ENCODE measurements around the gene EIF4A3.
A peak's percentile ranks its signal among the peaks of the same experiment; 100 is the strongest.

Gene EIF4A3

GRCh38 chr17:80147035-80147822 lies at the start of gene EIF4A3:
Gene EIF4A3 (minus strand): TSS chr17:80147128. CDS start chr17:80146961, 167 bp downstream.
- peak; percentile 99 for DNase-seq

DNA sequence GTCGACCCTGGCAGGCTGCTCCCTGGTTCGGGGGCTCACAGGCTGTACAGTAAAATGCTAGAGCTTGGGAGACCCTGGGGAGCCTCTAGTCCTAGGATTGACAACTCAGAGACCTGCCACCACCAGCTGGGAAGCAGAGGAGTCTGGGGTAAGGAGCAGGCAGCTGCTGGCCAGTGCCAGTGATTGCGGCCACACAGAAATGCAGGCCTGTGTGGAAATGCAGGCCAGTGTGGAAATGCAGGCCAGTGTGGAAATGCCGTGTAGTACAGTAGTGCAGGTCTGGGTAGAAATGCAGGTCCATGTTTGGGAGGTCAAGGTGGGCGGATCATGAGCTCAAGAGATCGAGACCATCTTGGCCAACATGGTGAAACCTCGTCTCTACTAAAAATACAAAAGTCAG lies 49.7 kb upstream of the EIF4A3 start:
- DNase-seq: no peak

GRCh38 chr17:80195671-80196529 lies 49.0 kb upstream of the EIF4A3 start:
- peak; percentile 50 for DNase-seq

DNA sequence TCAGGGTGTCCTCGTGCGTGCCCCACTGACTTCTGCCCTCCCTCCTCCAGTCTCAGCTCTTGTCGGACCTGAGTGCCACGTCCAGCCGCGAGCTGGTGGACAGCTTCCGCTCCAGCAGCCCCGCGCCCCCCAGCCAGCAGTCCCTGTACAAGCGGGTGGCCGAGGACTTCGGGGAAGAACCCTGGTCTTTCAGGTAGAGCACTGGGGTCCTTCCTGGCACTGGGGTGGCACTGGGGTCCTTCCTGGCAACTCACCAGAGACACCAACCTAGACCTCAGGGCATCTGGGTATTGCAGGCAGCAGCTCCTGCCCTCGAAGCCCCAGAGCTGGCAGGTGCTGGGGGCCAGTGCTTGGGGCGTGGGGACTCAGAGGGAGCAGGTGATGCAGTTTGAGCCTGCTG lies 48.2 kb upstream of the EIF4A3 start:
- no peak for DNase-seq

DNA sequence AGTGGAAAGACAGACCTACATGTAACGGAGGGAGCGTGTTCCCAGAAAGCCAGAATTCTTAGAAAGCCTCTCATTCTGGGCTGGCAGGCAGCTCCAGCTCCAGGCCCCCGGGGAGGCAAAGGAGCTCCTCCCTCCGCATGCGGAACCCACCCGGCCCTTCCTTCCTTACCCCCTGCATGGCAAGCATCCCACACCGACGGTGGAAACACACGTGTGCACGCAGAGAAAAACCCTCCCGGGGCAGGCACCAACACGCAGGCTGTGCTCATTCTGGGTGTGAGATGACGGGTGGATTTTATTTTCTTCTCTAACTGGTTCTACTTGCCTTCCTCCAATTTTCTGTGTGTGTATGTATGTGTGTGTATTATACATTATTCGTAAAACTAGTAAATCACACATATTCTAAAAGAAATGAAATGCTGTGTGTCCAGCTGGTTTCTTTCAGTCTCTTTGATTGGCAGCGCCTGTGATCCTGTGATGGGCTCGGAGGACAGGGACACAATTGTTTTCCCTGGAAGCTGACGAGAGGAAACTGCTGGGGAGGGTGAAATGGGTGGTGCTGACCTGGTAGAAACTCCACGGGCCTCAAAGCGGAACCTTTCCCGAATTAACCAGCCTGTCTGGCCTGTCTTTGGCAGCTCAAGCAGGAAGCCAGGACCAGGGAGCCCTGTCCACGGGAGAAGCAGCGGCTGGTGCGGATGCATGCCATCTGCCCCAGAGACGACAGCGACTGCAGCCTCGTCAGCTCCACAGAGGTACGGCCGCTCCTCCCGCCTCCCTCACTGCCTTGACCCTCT lies 45.1 kb upstream of the EIF4A3 start:
- no peak for DNase-seq

- DNase-seq: no peak
Measured at GRCh38 chr17:80191192-80191591, 44.3 kb upstream of the EIF4A3 start.

GRCh38 chr17:80190716-80191115 lies 43.8 kb upstream of the EIF4A3 start:
- DNase-seq: no peak

DNA sequence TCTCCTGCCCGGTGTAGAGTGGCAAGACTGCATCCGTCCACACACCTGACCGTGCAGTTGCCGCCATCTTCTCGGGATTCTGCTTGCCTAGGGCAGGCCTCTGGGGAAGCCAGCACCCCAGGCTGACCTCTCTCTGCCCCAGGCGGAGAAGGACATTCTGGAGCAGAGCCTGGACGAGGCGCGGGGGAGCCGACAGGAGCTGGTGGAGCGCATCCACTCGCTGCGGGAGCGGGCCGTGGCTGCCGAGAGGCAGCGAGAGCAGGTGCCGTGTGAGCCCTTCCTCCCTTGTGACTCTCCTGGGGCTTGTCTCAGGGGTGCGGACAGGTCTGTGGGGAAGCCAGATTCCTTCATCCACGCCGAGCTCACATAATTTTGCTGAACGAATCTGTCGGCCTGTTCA lies 42.7 kb upstream of the EIF4A3 start:
- DNase-seq: no peak

DNA sequence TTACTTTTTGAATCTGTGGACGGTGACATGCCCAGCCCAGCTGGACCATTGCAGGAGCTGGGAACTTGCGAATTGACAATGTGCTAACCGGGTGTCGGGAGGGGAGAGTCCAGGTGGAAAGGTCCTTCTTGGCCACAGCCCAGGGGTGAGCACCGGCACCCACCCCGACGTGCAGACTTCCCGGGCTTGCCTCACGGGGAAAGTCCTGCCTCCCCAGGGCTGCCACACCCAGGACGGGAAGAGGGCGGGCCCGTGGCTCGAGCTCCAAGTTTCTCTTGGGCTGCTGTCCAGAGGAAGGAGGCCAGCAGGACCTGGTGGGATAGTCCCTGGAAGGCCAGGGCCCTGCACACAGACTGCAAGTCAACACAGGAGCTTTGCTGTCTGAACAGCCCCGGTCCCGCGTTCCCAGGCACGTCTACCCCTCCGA lies 40.6 kb upstream of the EIF4A3 start:
- DNase-seq: no peak

DNA sequence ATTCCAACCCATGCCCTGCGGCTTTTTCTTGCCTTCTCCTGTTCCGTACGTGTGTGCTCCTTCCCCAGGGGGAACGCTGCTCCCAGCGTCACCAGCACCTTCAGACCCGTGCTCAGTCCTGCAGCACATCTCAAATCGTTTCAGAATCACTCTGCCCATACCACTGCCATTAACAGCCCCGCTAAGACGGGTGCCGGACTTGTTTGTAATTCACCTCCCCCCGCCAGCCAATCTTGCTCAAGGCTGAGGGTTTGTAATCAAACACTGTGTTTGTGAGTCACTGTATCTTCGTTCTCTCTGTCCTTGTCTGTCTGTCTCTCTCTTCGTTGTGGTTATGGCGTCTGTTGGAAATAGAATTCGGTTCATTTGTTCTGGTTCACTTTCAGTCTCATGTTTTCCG lies 40.2 kb upstream of the EIF4A3 start:
- DNase-seq: no peak

DNA sequence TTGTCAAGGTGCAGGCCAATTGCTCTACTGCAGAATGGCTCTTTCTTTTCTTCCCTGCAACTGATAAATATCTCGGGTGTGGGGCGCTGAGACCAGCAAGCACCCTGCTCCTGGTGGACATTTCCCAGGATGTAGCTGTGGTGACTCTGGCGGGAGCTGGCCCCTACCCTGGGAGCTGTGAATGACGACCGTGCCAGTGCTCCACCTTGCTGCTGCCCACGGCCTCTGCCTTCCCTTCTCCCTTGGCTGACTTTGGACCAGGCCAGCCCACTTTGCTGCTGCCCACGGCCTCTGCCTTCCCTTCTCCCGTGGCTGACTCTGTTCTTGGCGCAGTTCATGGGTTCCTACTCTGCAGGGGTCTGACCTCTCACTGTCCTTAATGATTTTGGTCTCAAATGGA lies 39.0 kb upstream of the EIF4A3 start:
- DNase-seq: no peak

GRCh38 chr17:80184423-80184714 lies 37.4 kb upstream of the EIF4A3 start:
- no peak for DNase-seq

DNA sequence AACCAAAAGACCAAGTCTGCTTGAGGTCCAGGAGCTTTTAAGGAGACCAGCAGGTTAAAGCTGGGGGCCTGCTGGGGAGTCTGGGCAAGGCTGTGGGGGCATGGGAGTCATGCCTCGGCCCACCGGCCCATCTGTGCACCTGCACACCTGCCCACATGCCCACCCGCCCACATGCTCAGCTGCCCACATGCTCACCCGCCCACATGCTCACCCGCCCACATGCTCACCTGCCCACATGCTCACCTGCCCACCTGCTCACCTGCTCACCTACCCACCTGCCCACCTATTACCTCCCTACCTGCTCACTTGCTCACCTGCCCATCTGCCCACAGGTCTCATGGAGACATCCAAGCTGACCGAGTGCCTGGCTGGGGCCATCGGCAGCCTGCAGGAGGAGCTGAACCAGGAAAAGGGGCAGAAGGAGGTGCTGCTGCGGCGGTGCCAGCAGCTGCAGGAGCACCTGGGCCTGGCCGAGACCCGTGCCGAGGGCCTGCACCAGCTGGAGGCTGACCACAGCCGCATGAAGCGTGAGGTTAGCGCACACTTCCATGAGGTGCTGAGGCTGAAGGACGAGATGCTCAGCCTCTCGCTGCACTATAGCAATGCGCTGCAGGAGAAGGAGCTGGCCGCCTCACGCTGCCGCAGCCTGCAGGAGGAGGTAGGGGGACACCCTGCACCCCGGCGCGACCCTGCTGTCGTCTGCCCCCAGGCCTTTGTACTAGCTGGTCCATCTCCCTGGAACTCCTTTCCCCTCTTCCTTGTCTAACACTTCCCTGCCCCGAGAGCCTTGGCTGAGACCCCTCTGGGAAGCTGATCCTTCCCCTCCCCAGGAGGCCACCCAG lies 36.9 kb upstream of the EIF4A3 start:
- no peak for DNase-seq

DNA sequence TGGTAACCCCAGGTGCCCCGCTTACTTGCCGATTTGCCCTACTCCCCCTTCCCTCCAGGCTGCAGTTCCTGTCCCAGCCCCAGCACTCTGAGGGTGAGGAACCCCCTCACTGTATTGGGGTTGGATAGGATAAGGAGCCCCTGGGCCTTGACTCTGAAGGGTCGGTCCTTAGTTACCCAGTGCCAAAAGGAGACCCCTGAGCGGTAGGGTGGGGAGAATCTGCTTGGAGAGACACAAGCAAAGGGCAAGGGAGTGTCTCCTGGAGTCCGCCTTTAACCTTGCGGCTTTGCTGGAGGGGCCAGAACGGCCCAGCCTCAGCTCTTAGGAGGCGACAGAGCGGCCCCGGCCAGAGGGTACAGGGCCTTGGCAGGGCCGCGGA lies 35.9 kb upstream of the EIF4A3 start:
- no peak for DNase-seq

- no peak for DNase-seq
Measured at GRCh38 chr17:80182118-80182844, 35.4 kb upstream of the EIF4A3 start.

GRCh38 chr17:80181431-80181830 lies 34.5 kb upstream of the EIF4A3 start:
- DNase-seq: no peak

GRCh38 chr17:80180192-80180591 lies 33.3 kb upstream of the EIF4A3 start:
- no peak for DNase-seq

DNA sequence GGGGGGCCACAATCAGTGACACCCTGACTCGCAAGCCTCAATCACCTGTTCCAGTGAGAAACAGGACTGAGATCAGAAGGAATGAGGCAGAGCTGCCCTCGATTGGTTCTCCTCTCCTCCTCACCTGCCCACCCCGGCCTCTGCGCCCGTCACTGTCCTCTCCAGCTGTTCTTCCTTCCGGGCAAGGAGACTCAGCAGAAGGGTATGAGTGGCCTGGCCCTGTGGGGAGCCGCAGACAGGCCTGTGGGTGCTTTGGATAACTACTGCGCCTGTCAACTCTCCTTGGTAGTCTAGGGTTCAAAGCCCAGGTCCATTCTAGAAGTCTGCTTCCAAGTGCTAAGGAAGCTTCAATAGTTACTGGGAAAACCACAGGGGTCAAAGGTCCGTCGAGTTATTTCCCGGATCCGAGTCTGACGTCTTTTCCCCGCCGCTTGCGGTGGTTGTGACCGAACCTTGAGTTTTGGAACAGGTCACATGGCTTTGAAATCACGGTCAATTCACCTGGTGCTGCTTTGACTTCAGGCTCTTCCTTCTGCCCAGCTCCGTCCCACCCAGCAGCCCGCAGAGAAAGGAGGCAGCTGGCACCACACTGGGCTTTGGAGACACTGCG lies 31.2 kb upstream of the EIF4A3 start:
- DNase-seq: no peak

- DNase-seq: no peak
Measured at GRCh38 chr17:80176757-80177156, 29.8 kb upstream of the EIF4A3 start.

DNA sequence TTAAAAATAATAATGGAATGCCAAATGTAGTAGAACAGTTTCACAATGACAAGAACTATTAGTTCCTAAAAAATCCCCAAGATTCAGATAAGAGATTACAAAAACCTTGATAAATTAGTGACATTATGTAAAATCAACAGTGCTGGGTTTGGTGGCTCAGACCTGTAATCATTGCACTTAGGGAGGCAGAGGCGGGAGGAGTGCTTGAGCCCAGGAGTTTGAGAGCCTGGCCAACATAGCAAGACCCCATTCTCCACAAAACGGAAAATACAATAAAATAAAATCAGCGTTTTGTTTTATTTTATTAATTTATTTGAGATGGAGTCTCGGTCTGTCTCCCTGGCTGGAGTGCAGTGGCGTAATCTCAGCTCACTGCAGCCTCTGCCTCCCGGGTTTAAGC lies 27.0 kb upstream of the EIF4A3 start:
- no peak for DNase-seq

DNA sequence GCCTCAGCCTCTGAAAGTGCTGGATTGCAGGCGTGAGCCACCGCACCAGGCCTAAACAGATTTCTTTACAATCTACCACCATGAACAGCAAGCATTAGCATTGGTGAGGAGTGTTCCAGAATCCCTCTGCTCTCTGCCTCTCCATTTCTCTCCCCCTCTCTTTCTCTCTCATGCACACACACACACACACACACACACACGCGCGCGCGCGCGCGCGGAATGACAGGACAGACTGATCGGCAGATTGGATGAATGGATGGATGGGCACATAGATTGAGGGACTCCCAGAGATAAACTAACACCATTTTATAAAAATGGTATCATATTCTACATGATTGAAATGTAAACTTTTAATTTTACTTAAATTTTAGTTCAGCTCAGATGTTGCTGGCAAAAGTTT lies 26.2 kb upstream of the EIF4A3 start:
- DNase-seq: no peak

- DNase-seq: no peak
Measured at GRCh38 chr17:80171681-80172080, 24.8 kb upstream of the EIF4A3 start.

All from activated CD4-positive, alpha-beta T cell treated with anti-CD3 and anti-CD28 coated beads, Interleukin-10, Interleukin-2, amounts not matched to agents 100 ng/mL and 50 ng/mL, durations not matched to agents 16 hours and 8 hours (primary cell).